ENCODE data around the gene PRPF19. TPM values are rescaled to one million over a fixed set of nuclear protein-coding genes. Genes with fewer than 3 reads are reported as not detected.

PRPF19 gene
- total and polyA plus RNA-seq, 2 experiments from 2014 or later, result 17.0 to 58.8 TPM

Other genes with a start within 250 kb of the PRPF19 start
- gene MS4A8, start 207.0 kb downstream of the PRPF19 start, total RNA-seq, result not detected in 2 replicates
- gene MS4A8, start 207.0 kb downstream of the PRPF19 start, polyA plus RNA-seq, result not detected in 2 replicates
- not detected in 2 replicates for gene MS4A18, start 181.9 kb downstream of the PRPF19 start, total RNA-seq
- gene MS4A18, start 181.9 kb downstream of the PRPF19 start, polyA plus RNA-seq, result not detected in 2 replicates
- not detected in 2 replicates for gene MS4A15, start 149.7 kb downstream of the PRPF19 start, total RNA-seq
- gene MS4A15, start 149.7 kb downstream of the PRPF19 start, polyA plus RNA-seq, result not detected in 2 replicates
- not detected in 2 replicates for gene MS4A10, start 121.3 kb downstream of the PRPF19 start, total RNA-seq
- not detected in 2 replicates for gene MS4A10, start 121.3 kb downstream of the PRPF19 start, polyA plus RNA-seq
- gene CCDC86, start 64.5 kb downstream of the PRPF19 start, total RNA-seq, result 16.5 and 18.1 TPM in 2 replicates
- gene CCDC86, start 64.5 kb downstream of the PRPF19 start, polyA plus RNA-seq, result 30.9 and 37.4 TPM in 2 replicates
- gene PTGDR2, start 50.6 kb downstream of the PRPF19 start, total RNA-seq, result 0.04 and 0.09 TPM in 2 replicates
- gene PTGDR2, start 50.6 kb downstream of the PRPF19 start, polyA plus RNA-seq, result 0.07 TPM in 2 replicates
- gene ZP1, start 39.0 kb downstream of the PRPF19 start, total RNA-seq, result not detected in 2 replicates
- gene ZP1, start 39.0 kb downstream of the PRPF19 start, polyA plus RNA-seq, result 1.9 TPM in 1 of 2 replicates, not detected in the other
- gene TMEM109, start 7.6 kb upstream of the PRPF19 start, total RNA-seq, result 56.7 and 66.3 TPM in 2 replicates
- 77.7 and 109 TPM in 2 replicates for gene TMEM109, start 7.6 kb upstream of the PRPF19 start, polyA plus RNA-seq
- gene TMEM132A, start 17.9 kb upstream of the PRPF19 start, total RNA-seq, result 154 and 188 TPM in 2 replicates
- gene TMEM132A, start 17.9 kb upstream of the PRPF19 start, polyA plus RNA-seq, result 143 and 176 TPM in 2 replicates
- 2.1 TPM in 1 of 2 replicates, not detected in the other for gene SLC15A3, start 45.6 kb upstream of the PRPF19 start, total RNA-seq
- 0.27 TPM in 1 of 2 replicates, not detected in the other for gene SLC15A3, start 45.6 kb upstream of the PRPF19 start, polyA plus RNA-seq
- gene CD6, start 65.1 kb upstream of the PRPF19 start, total RNA-seq, result 0.35 and 4.2 TPM in 2 replicates
- not detected in 2 replicates for gene CD6, start 65.1 kb upstream of the PRPF19 start, polyA plus RNA-seq
- not detected in 2 replicates for gene CD5, start 195.9 kb upstream of the PRPF19 start, total RNA-seq
- not detected in 2 replicates for gene CD5, start 195.9 kb upstream of the PRPF19 start, polyA plus RNA-seq